ENCODE measurements around the gene LCA5L.

DNA sequence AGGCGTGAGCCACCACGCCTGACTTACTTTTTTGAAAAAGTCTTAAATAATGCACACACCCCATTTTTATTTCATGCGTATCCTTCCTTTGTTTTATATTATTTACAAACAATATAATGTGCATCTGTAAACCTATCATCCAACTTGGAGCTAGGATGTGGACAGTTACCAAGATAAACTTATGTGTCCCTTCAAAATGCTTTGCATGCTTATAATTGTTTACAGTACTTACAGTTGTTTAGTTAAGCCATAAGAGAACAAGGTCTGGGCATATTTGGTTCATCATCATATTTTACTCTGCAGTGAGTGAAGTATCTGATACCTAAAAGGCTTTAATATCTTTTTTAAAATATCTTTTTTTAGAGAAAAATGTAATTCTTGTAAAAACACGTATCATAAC, 80.6 kb downstream of the LCA5L start:
- no peak for TF ChIP-seq CTCF (IDR thresholded peaks at IDR 0.05)
- no peak for TF ChIP-seq POLR2AphosphoS5 (IDR thresholded peaks at IDR 0.05)
